NT2/D1 (cell line): Measurements from ENCODE around the gene HNRNPH1.

Source experiments
- SUZ12 ChIP-seq: IDR thresholded peaks from 2 replicates; pipeline ENCODE4 v1.6.1; 2011; ENCODE audit not compliant: insufficient read length, insufficient read depth; ENCODE audit errors: extremely low read depth
- YY1 ChIP-seq: IDR thresholded peaks from 2 replicates; pipeline ENCODE4 v1.6.1; 2011; ENCODE audit not compliant: insufficient read length, insufficient read depth
- ZNF274 ChIP-seq: IDR thresholded peaks from 2 replicates; pipeline ENCODE4 v1.6.1; 2011; ENCODE audit warnings: mild to moderate bottlenecking, low read depth, low read length

- no peak for TF ChIP-seq YY1
- no peak for TF ChIP-seq ZNF274
- no peak for TF ChIP-seq SUZ12
These were observed 13.2 kb downstream of the HNRNPH1 start for GRCh38 chr5:179610109-179610902.
